Measurements from ENCODE around the gene ZKSCAN5.
"Not testable (repeated sequence)": the region's sequence is repeated elsewhere in the genome, so short reads cannot be mapped to it uniquely, and the experiment has no call there.

Gene ZKSCAN5

DNA sequence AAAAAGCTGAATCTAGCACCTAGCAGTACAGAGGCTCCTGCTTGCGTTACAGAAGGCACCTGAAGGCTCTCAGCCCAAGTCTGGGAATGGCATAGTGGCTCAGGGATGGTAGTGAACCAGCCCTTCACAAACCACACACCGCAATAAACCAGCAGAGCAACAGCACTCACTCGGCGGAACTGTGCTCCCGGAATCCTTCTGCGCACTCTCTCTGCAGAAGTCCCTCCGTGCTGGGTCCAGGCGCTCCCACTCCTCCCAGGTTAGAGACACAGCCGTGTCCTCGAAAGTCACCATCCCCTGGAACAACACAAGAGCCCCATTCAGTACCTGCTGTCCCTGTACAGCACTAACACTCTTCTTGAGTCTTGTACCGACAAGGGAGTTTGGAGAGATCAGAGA is 5.9 kb upstream of the ZKSCAN5 start:
- DNase-seq, result no peak

DNA sequence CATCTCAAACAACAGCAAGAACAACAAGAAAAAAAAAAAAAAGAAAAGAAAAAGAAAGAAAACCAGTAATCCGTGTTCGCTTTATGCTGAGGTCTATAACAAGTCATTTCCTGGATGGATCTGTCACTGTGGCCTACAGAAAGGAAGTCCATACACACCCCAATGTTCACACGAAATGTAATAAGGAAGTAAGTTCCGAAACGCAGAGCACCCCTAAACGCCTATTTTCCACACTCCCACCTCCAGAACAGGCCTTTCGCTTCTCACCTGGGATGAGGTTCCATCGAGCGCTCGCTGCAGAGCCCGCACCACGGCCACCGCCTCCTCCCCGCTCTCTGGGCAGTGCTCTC is 5.1 kb upstream of the ZKSCAN5 start:
- DNase-seq, result no peak

DNA sequence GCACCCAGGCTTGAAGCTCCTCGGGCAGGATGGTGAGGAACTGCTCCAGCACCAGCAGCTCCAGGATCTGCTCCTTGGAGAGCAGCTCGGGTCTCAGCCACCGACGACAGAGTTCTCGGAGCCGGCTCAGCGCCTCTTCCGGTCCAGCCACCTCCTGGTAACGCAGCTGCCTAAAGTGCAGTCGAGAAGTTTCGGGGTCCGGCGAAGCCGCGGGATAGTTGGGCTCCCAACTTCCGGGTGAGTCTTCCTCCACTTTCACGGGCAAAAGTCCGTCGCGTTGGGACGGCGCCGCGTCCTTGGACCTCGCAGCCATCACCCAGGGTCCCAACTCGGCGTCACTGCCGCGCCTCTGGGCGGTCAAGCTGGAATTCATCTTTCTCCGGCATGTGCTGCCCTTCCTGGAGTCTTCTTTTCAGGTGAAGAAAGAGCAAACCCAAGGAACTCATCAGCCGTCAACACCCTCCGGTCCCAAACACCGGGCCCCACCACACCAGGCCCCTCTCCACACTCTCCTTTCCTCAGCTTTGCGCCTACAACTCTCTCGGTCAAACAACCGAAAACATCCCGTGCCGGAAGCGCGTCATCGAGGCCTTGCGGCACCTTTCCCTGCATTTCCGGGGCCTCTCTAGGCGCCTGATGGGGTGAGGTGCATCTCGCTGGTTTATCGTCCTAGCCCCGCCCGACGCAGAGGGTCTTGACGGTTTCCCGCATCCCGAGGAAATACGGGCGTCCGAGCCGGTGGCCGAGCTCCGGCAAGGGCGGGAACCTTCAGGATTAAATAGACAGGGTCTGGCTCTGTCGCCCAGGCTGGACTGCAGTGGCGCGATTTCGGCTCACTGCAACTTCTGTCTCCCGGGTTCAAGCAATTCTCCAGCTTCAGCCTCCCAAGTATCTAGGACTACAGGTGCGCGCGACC is 4.5 kb upstream of the ZKSCAN5 start, which contains the start of gene ZNF394:
Gene ZNF394 (minus strand): TSS at position 561 of the 916 bp plus-strand sequence. CDS start 188 bp downstream, at position 373.
- DNase-seq, result peak; percentile 91

GRCh38 chr7:99500637-99501009 is 3.8 kb upstream of the ZKSCAN5 start:
- no peak for DNase-seq

- DNase-seq, result not testable (repeated sequence)
Measured at GRCh38 chr7:99501236-99501635, 3.2 kb upstream of the ZKSCAN5 start.

- no peak for DNase-seq
Measured at GRCh38 chr7:99504281-99504602, 220 bp upstream of the ZKSCAN5 start.

GRCh38 chr7:99505324-99505662 is 831 bp downstream of the ZKSCAN5 start:
- DNase-seq, result no peak

GRCh38 chr7:99514050-99514449 is 9.6 kb downstream of the ZKSCAN5 start:
- no peak for DNase-seq

DNA sequence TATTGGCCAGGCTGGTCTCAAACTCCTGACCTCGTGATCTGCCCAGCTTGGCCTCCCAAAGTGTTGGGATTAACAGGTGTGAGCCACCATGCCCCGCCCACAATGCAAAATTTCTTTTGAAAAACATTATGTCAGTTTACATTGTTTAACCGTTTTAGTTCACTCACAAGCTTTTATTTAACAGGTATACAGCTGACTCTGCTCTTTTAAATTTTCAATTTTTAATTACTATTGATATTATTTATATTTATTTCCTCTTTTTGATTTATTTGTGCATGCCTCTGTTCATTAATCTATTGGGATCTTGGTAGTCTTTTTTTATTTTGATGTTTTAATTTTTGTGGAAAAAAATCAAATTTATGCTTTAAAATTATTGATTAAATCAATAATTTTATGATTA is 16.9 kb downstream of the ZKSCAN5 start:
- DNase-seq, result no peak

DNA sequence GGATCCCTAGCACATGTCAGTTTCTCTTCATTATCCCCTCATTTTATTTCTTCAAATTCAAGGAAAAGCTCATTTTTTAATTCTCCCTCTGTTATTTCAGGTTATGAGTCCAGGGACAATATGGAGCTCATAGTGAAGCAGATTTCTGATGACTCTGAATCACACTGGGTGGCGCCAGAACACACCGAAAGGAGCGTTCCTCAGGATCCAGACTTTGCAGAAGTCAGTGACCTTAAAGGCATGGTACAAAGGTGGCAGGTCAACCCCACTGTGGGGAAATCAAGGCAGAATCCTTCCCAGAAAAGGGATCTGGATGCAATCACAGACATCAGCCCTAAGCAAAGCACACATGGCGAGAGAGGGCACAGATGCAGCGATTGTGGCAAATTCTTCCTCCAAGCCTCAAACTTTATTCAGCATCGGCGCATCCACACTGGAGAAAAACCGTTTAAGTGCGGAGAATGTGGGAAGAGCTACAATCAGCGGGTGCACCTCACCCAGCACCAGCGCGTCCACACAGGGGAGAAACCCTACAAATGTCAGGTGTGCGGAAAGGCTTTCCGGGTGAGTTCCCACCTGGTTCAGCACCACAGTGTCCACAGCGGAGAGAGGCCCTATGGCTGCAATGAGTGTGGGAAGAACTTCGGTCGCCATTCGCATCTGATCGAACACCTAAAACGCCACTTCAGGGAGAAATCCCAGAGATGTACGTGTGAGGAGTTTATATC is 21.4 kb downstream of the ZKSCAN5 start:
- no peak for DNase-seq

DNA sequence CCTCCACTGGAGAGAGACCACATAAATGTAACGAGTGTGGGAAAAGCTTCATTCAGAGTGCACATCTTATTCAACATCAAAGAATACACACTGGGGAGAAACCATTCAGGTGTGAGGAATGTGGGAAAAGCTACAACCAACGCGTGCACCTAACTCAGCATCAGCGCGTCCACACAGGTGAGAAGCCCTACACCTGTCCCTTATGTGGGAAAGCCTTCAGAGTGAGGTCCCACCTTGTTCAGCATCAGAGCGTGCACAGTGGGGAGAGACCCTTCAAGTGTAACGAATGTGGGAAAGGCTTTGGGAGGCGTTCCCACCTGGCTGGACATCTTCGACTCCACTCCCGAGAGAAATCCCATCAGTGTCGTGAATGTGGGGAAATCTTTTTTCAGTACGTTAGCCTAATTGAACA is 26.9 kb downstream of the ZKSCAN5 start:
- DNase-seq, result no peak

DNA sequence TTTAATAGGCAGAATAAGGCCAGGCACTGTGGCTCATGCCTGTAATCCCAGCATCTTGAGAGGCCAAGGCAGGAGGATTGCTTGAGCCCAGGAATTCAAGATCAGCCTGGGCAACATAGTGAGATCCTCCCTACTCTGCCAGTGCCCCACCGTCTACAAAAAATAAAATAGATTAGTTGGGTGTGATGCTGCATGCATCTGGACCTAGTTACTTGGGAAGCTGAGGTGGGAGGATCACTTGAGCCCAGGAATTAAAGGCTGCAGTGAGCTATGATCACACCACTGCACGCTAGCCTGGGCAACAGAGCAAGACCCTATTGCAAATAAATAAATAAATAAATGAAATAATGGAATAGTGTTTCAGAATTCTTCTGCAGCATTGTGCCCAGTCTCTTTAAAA is 31.2 kb downstream of the ZKSCAN5 start:
- no peak for DNase-seq

- DNase-seq, result no peak
Measured at GRCh38 chr7:99539213-99539811, 34.9 kb downstream of the ZKSCAN5 start.

DNA sequence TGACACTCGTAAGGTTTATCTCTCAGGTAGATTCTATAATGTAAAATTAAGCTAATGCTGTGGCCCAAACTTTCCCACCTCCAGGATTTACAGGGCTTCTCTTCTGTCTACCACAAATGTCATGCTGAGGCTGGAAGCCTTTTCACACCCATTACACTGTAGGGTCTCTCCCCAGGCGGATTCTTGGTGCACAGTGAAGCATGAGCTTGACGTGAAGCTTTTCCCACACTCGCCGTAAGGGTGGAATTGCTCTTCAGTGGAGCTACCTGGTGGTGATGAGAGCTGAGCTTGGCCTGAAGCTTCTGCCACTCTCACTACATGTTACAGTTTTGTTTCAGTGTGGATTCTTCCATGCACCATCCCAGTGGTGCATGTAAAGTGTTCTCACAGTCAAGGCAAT is 36.1 kb downstream of the ZKSCAN5 start:
- no peak for DNase-seq

DNA sequence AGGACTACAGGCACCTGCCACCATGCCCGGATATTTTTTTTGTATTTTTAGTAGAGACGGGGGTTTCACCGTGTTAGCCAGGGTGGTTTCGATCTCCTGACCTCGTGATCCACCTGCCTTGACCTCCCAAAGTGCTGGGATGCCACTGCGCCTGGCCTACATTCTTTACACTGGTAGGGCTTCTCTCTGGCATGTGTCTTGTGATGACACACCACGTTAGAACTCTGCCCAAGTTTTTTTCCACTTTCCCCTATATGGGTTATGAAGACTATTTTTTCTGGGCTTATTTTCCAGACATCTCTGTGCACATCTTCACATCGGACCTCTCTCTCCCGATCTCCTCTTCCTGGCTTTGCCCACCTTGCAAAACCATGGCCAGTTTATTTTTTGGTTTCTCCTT is 36.8 kb downstream of the ZKSCAN5 start:
- no peak for DNase-seq

GRCh38 chr7:99543081-99543671 is 38.7 kb downstream of the ZKSCAN5 start:
- no peak for DNase-seq

DNA sequence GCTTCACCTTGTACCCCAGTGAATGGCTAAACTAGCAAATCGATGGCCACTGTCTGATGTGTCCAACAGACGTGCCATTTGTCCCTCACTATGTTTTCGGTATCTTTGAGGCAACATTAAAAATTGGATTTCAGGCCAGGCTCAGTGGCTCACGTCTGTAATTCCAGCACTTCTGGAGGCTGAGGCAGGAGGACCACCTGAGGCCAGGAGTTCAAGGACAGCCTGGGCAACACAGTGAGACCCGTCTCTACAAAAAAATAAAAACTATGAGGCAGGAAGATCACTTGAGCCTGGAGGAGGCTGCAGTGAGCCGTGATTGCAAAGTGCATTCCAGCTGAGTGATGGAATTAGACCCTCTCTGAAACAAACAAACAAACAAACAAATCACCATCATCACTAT is 39.5 kb downstream of the ZKSCAN5 start:
- DNase-seq, result no peak

DNA sequence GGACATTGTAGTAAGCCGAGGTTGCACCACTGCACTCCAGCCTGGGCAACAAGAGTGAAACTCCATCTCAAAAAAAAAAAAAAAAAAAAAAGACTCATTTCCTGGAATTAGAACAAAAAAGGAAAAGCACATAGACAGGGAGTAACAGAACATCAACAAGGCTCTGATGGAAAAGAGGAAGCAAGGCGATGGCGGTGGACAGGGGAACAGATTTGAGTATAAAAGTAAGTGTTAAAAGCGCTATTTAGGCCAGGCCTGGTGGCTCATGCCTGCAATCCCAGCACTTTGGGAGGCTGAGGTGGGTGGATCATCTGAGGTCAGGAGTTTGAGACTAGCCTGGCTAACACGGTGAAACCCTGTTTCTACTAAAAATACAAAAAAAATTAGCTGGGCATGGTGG is 40.8 kb downstream of the ZKSCAN5 start:
- not testable (repeated sequence) for DNase-seq

DNA sequence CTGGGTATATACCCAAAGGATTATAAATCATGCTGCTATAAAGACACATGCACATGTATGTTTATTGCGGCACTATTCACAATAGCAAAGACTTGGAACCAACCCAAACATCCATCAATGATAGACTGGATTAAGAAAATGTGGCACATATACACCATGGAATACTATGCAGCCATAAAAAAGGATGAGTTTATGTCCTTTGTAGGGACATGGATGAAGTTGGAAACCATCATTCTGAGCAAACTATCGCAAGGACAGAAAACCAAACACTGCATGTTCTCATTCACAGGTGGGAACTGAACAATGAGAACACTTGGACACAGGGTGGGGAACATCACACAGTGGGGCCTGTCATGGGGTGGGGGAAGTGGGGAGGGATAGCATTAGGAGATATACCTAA is 45.1 kb downstream of the ZKSCAN5 start:
- not testable (repeated sequence) for DNase-seq

GRCh38 chr7:99551334-99551733 is 46.9 kb downstream of the ZKSCAN5 start:
- no peak for DNase-seq

DNA sequence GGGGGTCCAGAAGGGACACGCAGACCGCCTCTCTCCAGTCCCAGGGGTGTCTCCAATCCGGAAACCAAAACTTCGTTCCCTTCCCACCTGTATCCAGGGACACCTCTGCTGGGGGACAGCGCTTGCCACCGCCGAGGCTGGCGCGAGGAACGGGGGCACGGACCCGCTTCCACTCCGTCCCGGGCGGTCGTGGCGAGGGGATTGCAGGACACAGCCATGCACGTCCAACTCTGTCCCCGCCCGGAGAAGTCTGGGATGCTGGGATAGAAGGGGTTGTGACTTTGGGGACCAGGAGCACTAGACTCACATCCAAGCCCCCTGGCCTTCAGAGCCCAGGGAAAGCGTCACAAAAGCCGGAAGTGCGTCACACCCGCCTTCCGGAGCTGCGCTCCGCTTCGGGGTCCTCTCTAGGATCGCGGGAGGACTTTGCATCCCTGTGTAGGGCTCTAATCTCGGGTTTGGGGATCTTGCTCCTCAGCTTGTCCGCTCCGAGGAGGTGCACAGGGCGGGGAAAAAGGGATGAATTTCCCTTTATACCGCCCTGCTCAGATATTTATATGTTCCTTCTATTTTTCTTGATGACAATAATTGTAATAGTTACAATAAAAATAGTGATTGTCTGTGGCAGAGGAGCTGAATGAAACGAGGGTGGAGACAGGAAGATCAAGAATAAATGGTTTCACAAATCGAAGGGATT is 47.5 kb downstream of the ZKSCAN5 start, which contains the start of gene FAM200A:
Gene FAM200A (minus strand): TSS at position 348 of the 697 bp plus-strand sequence. CDS start 3,707 bp downstream, outside the sequence.
- DNase-seq, result peak; percentile 86

DNA sequence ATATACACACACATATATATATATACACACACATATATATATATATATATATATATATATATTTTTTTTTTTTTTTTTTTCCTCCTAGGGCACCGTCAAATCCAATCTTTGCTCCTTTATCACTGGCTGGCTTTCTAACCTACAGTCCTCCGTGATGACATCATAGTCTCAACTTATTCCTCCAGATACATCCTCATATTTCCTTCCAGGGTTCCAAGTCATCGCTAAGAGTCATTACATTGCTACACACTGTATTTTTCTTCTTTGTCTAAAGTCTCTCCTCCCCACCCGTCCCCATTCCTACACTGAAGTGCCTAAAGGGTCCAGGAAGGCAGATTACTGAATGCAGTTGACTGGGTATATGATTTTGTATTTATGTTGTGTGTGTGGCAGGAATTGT is 48.6 kb downstream of the ZKSCAN5 start:
- no peak for DNase-seq

DNA sequence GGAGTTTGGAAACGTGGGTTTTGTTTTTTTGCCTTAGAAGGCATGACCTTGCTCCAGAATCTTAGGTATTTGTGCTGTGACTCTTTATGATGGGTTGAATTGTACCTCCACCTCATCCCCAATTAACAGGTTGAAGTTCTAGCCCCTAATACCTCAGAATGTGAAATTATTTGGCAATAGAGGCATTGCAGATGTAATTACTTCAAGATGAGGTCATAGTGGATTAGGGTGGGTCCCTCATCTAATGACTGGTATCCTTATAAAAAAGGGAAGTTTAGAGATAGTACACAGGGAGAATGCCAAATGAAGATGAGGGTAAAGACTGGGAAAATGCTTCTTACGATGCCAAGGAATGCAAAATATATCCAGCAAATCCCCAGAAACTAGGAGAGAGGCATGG is 50.5 kb downstream of the ZKSCAN5 start:
- no peak for DNase-seq
